Endometrium (tissue), 2 donors: ENCODE results near the gene FERMT1.

ENCODE experiments used
- FAIRE-seq: peaks from 2 replicates; lab custom pipeline; 2012; peaks lifted over from hg19 to GRCh38; lab: Jason Lieb, UNC
- donor health status: control.
- donor health status: control.

Gene FERMT1

GRCh38 chr20:6122873-6123648 lies at the start of gene FERMT1:
TSS of gene FERMT1 (minus strand) at chr20:6123030. CDS start at chr20:6119554, 3,476 bp downstream.
- no peak for FAIRE-seq

GRCh38 chr20:6169251-6169650 lies 46.4 kb upstream of the FERMT1 start:
- no peak for FAIRE-seq

GRCh38 chr20:6168204-6168603 lies 45.4 kb upstream of the FERMT1 start:
- FAIRE-seq: no peak

GRCh38 chr20:6165346-6165745 lies 42.5 kb upstream of the FERMT1 start:
- no peak for FAIRE-seq

- FAIRE-seq: peak; percentile 18
Measured at GRCh38 chr20:6164421-6165341, 41.9 kb upstream of the FERMT1 start.

GRCh38 chr20:6160736-6161135 lies 37.9 kb upstream of the FERMT1 start:
- no peak for FAIRE-seq

GRCh38 chr20:6157345-6157744 lies 34.5 kb upstream of the FERMT1 start:
- FAIRE-seq: no peak

GRCh38 chr20:6152777-6153176 lies 29.9 kb upstream of the FERMT1 start:
- no peak for FAIRE-seq

GRCh38 chr20:6148073-6148472 lies 25.2 kb upstream of the FERMT1 start:
- no peak for FAIRE-seq

- FAIRE-seq: peak; percentile 85
Measured at GRCh38 chr20:6142348-6142993, 19.6 kb upstream of the FERMT1 start.

GRCh38 chr20:6140947-6141346 lies 18.1 kb upstream of the FERMT1 start:
- no peak for FAIRE-seq

- FAIRE-seq: no peak
Measured at GRCh38 chr20:6135347-6135746, 12.5 kb upstream of the FERMT1 start.

- no peak for FAIRE-seq
Measured at GRCh38 chr20:6134592-6134991, 11.8 kb upstream of the FERMT1 start.

- FAIRE-seq: no peak
Measured at GRCh38 chr20:6130045-6130444, 7.2 kb upstream of the FERMT1 start.

- no peak for FAIRE-seq
Measured at GRCh38 chr20:6127825-6128224, 5.0 kb upstream of the FERMT1 start.

- FAIRE-seq: no peak
Measured at GRCh38 chr20:6126846-6127245, 4.0 kb upstream of the FERMT1 start.

- no peak for FAIRE-seq
Measured at GRCh38 chr20:6123649-6124014, 802 bp upstream of the FERMT1 start.

- FAIRE-seq: no peak
Measured at GRCh38 chr20:6122111-6122872, 538 bp downstream of the FERMT1 start.

GRCh38 chr20:6121504-6121903 lies 1.3 kb downstream of the FERMT1 start:
- FAIRE-seq: no peak

GRCh38 chr20:6120491-6120988 lies 2.3 kb downstream of the FERMT1 start:
- no peak for FAIRE-seq

GRCh38 chr20:6116758-6117157 lies 6.1 kb downstream of the FERMT1 start:
- FAIRE-seq: no peak
